ENCODE data around the gene DUSP5.
"Not testable (repeated sequence)": the region's sequence is repeated elsewhere in the genome, so short reads cannot be mapped to it uniquely, and the experiment has no call there.

The DUSP5 gene, protein sequence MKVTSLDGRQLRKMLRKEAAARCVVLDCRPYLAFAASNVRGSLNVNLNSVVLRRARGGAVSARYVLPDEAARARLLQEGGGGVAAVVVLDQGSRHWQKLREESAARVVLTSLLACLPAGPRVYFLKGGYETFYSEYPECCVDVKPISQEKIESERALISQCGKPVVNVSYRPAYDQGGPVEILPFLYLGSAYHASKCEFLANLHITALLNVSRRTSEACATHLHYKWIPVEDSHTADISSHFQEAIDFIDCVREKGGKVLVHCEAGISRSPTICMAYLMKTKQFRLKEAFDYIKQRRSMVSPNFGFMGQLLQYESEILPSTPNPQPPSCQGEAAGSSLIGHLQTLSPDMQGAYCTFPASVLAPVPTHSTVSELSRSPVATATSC

DNA sequence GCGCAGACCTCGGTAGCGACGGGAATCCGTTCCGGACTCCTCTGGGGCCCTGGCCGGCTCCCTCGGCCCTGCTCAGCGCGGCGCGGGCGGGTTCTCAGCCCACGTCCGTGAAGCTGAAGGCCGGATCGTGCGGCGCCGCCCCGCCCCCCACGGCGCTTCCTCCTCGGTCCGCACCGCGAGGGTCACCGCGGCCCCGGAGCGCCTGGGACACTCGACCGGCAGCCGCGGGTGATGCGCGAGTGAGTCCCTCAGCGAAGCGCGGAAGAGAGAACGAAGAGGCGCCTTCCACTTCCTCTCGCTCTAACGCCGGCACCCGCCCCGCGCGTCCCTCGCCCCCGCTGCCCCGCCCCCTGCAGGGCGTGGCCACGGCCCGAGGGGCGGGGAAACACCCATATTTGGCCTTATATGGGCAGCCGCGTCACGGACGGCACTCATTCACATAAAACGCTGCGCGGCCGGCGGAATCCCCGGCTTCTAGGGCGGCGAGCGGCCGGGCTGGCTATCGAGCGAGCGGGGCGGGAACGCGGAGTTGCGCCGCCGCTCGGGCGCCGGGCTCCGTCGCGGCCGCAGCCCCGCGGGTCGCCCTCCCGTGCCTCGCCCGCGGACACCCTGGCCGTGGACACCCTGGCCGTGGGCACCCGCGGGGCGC lies at the start of gene DUSP5:
DUSP5 (plus strand) TSS at position 470 of the 649 bp plus-strand sequence. CDS start 215 bp downstream, outside the sequence.
- DNase-seq (ENCODE audit: low spot score): peak; percentile 95

DNA sequence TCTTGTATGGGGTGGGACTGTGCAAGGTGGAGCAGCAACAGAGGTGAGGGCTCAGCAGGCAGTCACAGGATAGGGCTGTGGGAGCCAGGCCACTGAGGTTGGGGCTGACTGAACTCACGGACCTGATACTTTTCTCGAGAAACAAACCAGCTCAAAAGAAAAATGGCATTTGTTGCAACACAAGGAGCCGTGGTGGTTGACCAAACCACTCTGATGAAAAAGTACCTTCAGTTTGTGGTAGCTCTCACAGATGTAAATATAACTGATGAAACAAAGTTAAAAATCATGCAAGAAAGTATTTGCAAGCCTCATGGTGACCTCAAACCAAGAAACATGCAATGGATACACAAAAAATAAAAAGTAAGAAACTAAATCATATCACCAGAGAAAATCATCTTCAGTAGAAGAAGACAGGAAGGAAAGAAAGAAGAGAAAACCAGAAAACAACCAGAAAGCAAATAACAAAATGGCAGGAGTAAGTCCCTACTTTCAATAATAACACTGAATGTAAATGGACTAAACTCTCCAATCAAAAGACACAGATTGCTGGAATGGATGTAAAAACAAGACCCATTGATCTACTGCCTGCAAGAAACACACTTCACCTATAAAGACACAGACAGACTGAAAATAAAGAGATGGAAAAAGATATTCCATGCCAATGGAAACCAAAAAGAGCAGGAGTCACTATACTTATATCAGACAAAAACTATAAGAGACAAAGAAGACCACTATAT lies 48.9 kb upstream of the DUSP5 start:
- DNase-seq (ENCODE audit: low spot score): no peak

DNA sequence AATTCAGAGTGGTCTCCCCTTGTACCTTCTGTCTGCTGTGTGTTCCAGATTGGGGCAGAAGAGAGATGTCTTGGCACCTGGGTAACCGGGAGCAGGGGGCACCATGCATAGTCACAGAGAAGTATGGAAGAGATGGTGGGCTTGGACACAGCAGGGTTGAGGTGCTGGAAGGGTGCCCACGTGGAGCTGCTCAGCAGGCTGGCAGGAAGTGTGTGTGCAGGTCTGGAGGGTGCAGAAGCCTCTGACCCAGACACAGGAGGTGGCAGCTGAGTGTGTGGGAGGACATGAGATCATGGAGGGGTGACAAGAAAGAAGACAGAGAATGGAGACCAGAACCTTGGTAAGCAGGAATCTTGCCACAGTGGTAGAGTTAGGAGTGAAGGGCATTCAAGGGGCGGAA lies 42.3 kb upstream of the DUSP5 start:
- DNase-seq (ENCODE audit: low spot score): no peak

DNA sequence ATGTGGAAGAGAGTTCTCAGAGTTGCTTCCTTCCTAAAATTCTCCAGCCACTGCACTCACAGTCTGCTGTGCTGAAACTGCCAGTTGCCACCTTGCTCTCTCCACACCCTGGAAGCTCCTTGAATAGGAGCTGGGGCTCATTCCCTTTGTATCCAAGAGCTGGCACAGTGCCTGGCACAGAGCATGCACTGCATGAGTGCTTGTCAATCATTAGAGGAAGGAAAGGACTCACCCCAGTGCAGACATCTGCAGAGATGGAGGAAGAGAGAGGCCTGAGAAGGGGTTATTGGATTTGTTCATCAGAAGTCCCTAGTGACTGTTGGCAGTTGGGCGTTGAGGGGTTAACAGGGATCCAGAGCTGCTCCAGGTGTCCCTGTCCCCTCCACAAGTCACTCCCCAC lies 41.7 kb upstream of the DUSP5 start:
- no peak for DNase-seq (ENCODE audit: low spot score)

- no peak for DNase-seq (ENCODE audit: low spot score)
Measured at GRCh38 chr10:110456523-110457091, 41.1 kb upstream of the DUSP5 start.

- no peak for DNase-seq (ENCODE audit: low spot score)
Measured at GRCh38 chr10:110457851-110458250, 39.9 kb upstream of the DUSP5 start.

DNA sequence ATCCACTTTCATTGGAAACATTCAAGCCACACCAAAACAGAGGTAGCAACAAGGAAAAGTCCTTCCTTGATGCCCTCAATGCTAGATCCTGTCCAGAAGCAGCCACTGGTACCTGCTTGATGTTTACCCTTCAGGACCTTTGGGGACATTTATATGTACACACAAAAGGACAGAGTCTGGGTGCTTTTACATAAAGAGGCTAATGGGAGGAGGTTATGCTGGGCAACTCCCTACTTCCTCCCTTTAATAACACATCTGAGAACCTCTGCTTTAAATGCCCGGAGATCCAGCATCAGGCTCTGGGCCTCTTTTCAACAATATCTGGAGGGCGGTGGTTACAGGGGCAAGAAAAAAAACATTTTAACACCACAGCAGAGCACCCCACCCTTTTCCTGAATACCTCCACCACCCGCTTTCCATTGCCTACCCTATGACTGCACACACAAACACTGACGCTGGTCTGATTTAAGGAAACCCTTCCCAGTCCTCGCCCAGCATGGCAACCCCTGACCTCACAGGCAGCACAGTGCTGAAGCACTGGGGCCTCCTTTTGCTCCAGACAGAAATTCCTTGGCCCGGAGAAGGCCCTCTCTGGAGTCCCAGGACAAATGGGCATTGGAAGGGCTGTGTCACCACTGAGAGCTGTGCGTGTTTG lies 39.3 kb upstream of the DUSP5 start:
- no peak for DNase-seq (ENCODE audit: low spot score)

GRCh38 chr10:110459600-110459999 lies 38.1 kb upstream of the DUSP5 start:
- DNase-seq (ENCODE audit: low spot score): no peak

DNA sequence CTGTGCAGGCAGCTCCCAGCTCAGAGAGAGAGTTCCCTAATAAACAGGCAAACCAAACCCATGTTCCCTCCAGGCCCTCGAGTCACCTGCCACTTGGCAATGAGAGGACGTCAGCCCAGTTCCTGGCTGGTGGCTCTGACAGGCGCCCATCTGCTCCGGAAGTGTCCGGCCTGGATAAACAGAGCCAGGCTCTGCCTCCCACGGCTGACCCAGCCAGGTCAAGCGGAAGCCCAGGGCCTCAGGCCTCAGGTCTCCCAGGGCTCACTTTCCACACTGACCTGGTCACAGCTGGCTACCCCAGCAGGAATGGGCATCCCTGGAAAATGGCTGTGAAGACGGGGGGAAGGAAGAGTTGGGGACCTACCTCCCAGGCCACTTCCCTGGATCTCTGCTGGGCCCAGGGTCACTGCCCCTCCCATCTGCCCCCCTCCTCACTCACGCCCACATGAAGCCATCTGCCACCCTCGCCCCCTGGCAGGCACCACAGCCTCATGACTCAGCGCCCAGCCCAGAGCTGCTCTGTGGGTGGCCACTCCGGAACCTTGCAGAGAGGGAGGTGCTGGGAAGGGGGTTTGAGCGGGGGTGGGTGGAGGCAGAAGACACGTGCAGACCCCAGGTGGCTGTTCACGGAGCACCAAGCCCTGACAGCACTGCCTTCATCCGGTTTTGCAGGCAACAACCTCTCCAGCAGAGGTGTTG lies 37.4 kb upstream of the DUSP5 start:
- no peak for DNase-seq (ENCODE audit: low spot score)

GRCh38 chr10:110461088-110461487 lies 36.6 kb upstream of the DUSP5 start:
- DNase-seq (ENCODE audit: low spot score): no peak

DNA sequence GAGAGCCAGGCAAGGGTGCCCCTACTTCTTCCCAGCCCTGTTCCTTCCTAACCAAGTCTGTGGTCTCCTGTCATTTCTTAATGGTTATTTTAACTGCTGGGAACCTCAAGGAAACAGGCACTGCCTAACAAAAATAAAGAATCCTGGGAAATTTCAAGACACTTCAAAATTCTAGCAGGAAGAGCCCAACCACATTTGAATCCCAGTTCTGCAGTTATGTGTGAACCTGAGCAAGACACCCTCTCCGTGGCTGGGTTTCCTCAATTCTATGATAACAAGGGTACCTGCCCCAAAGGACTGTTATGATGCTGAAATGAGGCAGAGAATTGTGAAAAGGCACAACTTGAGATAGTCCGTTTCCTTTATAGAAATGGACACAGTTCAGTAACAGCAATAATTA lies 36.2 kb upstream of the DUSP5 start:
- DNase-seq (ENCODE audit: low spot score): no peak

DNA sequence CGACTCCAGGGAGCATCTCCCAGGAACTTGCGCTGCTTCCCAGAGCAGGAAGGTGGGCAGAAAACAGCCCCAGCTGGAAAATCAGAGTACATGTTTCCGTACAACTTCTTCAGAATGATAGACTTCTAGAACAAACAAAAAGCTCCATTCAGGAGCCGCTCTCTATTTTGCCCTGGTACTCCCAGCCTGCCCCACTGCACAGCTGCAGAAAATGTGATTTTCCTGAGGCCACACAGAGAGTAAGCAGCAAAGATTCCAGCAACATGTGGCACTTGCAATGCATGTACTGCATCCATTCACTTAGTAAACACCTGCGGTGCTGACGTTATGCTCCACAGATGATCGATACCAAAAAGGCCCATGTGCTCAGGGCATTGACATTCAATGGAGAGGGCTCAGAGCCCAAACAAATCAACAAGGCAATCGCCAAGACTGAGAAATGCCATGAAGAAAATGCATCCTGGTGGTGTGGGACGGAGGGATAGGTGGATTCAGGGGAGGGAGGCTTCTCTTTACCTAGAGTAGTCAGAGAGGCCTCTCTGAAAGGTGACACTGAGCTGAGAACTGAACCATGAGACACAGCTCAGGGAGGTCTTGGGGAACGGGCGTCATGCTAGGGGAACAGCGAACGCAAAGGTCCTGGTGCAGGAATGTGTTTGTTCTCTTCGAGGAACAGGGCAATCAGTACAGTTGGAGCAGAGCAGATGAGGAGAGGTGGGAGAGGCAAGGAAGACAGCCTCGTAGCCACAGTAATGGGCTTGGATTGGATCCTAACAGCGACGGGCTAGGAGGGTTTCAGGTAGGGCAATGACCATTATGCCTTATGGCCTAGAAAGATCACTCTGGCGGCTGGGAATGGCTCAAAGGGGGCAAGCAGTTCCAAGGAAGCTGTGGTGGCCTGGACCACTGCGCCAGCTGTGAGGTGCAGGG lies 35.3 kb upstream of the DUSP5 start:
- no peak for DNase-seq (ENCODE audit: low spot score)

DNA sequence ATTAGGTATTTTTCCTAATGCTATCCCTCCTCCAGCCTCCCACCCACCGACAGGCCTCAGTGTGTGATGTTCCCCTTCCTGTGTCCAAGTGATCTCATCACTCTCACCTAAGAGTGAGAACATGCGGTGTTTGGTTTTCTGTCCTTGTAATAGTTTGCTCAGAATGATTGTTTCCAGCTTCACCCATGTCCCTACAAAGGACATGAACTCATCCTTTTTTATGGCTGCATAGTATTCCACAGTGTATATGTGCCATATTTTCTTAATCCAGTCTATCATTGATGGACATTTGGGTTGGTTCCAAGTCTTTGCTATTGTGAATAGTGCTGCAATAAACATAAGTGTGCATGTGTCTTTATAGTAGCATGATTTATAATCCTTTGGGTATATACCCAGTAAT lies 29.4 kb upstream of the DUSP5 start:
- DNase-seq (ENCODE audit: low spot score): not testable (repeated sequence)

DNA sequence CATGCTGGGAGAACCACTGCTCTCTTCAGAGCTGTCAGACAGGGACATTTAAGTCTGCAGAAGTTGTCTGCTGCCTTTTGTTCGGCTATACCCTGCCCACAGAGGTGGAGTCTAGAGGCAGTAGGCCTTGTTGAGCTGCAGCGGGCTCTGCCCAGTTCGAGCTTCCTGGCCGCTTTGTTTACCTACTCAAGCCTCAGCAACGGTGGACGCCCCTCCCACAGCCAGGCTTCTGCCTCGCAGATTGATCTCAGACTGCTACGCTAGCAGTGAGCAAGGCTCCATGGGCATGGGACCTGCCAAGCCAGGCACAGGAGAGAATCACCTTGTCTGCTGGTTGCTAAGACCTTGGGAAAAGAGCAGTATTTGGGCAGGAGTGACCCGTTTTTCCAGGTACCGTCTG lies 27.2 kb upstream of the DUSP5 start:
- DNase-seq (ENCODE audit: low spot score): not testable (repeated sequence)

DNA sequence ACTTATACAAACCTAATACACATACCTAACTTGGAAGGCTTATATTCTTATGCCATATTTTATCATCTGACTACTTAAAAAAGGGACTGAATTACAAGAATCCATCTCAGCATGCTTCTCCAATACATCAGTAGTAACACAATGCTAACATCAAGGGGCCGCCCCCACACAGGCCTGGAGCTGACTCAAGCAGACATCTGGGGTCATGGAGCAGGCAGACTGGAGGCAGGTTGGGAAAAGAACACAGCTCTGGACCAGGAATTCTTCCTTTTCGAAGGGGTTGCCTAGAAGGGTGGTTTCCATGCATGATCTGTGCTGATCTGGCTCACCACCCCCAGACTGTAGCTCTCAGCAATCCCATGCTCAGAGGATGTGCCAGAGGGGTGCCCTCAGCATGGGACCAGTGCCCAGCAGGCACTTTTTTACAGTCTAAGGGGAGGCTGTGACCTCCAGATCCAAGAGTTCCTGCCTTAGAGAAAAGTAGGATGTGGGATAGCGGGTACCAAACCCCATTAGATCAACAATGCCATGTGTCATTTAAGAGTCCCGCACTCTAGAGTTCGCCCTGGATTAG lies 26.1 kb upstream of the DUSP5 start:
- DNase-seq (ENCODE audit: low spot score): no peak

- no peak for DNase-seq (ENCODE audit: low spot score)
Measured at GRCh38 chr10:110474017-110474416, 23.7 kb upstream of the DUSP5 start.

GRCh38 chr10:110474826-110475225 lies 22.9 kb upstream of the DUSP5 start:
- no peak for DNase-seq (ENCODE audit: low spot score)

DNA sequence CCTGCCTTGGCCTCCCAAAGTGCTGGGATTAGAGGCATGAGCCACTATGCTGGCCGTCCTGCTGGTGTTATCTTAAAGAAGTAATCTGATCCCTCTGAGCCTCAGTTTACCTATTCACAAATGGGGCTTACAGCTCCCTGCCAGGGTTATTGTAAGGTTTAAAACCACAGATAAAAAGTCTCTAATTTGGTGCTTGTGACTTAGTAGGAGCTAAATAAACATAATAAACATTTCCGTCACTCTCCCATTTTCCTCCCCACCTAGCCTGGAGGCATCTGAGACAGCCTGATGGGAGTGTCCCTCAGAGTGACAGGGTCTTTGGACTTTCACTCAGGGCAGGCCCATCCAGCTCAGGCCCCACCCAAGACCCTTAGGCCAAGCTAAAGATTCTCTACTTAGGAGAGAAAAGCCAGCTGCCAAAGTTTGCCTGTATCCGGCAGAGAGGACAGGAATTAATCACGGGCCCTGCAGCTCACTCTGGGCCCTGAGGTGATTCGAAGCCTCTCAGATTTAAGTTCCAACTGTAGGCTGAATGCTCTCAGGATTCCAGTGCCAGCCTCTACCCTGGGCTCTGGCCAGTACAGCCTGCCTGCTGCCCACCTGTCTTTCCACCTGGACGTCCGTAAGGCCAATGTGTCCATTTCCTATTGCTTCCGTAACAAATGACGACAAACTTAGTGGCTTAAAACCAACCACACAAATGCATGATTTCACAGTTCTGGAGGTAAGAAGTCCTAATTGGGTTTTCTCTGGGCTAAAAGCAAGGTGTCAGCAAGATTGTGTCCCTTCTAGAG lies 21.8 kb upstream of the DUSP5 start:
- DNase-seq (ENCODE audit: low spot score): no peak

GRCh38 chr10:110479710-110480109 lies 18.0 kb upstream of the DUSP5 start:
- DNase-seq (ENCODE audit: low spot score): no peak
